HL-60/S4 treated with phorbol 12-myristate 13-acetate at 8.2 ng/mL for 4 days and 3 days (cell line): ENCODE measurements around the gene BIRC6.
"Not testable (repeated sequence)": the region's sequence is repeated elsewhere in the genome, so short reads cannot be mapped to it uniquely, and the experiment has no call there.

Source experiments
- in situ Hi-C: fragments of 300-500 bp; cut with MboI; formaldehyde crosslinking; loops from 2 replicates; pipeline ENCODE4 v1.15.0; 2022; ENCODE audit warnings: low sequenced_read_pairs

BIRC6 gene

GRCh38 chr2:32446369-32446768 is 89.5 kb downstream of the BIRC6 start:
- in situ Hi-C loops = no loop called here

DNA sequence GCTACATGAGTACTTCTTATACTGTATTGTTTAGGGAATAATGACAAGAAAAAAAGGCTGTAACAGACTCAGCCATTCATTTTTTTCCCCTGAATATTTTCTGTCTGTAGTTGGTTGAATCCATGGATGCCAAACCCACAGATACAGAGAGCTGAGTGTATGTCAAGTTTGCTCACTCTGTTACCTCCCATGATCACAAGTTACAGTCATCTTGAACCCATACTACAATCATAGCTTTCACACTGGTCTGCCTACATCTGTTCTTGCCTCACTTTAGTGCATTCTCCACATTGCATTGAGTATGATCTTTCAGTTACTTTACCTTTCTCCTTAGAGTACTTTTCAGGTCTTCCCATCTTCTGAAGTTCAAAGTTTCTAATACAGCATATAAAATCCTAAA is 94.0 kb downstream of the BIRC6 start:
- in situ Hi-C loops = no loop called here

DNA sequence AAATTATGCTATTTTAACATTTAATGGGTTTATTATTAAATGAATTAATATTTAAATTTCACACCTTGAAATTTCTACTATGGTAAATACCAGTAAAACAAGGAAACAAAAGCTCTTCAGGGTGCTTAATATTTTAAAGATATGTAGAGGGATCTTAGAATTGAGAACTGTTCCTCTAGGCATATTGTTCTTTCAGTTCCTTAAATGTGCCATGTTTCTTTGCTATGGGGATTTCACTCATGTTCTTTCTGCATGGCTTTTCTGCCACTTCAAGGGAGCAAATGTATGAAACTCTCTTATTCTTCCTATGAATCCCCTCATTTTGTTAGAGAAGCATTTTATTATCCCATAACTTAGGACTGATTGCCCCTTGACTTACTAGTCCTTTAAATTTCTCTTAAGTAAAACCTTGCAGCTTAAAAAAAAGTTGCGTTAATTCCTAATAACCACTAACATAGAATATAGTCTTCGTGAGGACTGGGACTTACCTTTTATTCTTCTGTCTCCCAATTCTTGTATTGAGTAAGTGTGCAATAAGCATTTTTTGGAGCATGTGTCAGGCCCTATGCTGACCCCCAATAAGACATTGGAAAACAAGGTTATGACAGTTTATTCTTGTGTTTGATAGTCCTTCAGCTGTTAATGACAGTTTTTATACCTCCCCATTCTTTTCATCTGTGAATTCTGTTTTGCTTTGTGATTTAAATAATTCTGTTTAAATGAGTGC is 95.7 kb downstream of the BIRC6 start:
- in situ Hi-C loops = no loop called here

GRCh38 chr2:32453242-32454062 is 96.6 kb downstream of the BIRC6 start:
- in situ Hi-C loops = no loop called here

DNA sequence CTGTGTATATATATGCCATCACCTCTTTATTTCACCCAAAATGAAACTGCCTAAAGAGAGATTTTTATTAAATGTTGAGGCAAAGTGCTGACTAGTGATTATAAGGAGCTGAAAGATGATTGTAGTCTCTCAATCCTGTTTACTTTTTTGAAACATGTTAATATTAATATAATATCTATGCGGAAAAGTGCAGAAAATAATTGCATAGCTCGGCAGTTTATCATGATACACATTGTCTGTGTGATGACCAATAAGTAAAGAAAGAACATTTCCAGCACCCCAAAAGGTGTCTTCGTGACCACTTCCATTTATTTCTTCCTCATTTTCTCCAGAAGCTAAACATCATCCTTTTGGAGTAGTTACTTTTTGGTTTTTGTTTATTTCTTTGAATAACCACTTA is 99.0 kb downstream of the BIRC6 start:
- in situ Hi-C loops = no loop called here

- in situ Hi-C loops = no loop called here
These were observed 100.0 kb downstream of the BIRC6 start for GRCh38 chr2:32456808-32457207.

- in situ Hi-C loops = no loop called here
These were observed 101.0 kb downstream of the BIRC6 start for GRCh38 chr2:32457814-32458213.

- in situ Hi-C loops = not testable (repeated sequence)
These were observed 104.0 kb downstream of the BIRC6 start for GRCh38 chr2:32460861-32461260.

- in situ Hi-C loops = no loop called here
These were observed 106.3 kb downstream of the BIRC6 start for GRCh38 chr2:32463110-32463509.

DNA sequence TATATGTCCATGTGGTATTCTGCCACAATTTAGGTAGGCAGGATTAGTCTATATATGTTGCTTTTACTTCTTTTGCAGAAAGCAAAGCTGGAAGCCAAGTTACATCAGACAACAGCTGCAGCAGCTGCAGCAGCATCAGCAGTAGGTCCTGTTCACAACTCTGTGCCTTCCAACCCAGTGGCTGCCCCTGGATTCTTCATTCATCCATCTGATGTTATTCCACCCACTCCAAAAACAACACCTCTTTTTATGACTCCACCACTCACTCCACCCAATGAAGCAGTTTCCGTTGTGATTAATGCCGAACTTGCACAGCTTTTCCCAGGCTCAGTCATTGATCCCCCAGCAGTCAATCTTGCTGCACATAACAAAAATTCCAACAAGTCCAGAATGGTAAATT is 107.6 kb downstream of the BIRC6 start:
- in situ Hi-C loops = no loop called here

GRCh38 chr2:32472605-32473004 is 115.8 kb downstream of the BIRC6 start:
- in situ Hi-C loops = no loop called here

GRCh38 chr2:32474381-32474780 is 117.6 kb downstream of the BIRC6 start:
- in situ Hi-C loops = no loop called here

GRCh38 chr2:32478889-32479620 is 122.2 kb downstream of the BIRC6 start:
- in situ Hi-C loops = no loop called here

- in situ Hi-C loops = no loop called here
These were observed 123.2 kb downstream of the BIRC6 start for GRCh38 chr2:32479993-32480392.

GRCh38 chr2:32482471-32482870 is 125.6 kb downstream of the BIRC6 start:
- in situ Hi-C loops = no loop called here

DNA sequence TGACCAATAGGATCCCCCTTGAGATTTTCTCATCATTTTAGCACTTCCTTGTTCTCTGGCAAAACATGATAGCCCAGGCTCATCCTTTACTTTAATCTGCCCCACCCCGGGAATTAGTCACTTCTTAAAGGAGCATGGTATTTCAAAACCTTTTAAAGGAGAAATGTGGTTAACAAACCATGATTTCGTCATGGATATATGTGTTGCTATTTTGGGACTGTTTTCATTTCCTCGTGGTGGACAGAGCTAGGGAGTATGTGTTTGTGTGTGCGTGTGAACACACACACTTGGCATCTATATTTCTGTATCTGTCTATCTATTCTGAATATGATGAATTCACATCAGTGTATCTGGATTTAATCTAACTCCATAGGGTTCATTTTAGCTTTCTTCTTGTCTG is 128.1 kb downstream of the BIRC6 start:
- in situ Hi-C loops = no loop called here

DNA sequence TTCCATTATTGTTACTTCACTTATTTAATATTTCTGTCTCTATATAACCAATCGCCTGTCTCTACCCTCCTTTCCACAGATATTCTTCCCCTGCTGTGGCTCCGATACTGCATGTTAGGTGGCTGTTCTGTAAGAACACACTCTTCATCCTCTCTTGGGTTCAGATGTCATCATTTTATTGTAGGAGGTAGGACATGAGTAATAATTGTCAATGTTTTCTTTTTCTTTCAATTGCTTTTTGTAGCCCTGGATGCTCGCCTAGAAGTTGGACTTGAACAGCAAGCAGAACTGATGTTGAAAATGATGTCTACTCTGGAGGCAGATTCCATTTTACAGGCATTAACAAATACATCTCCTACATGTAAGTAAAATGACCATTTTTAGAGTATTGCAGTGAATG is 128.6 kb downstream of the BIRC6 start:
- in situ Hi-C loops = no loop called here

- in situ Hi-C loops = no loop called here
These were observed 132.2 kb downstream of the BIRC6 start for GRCh38 chr2:32489061-32489460.

GRCh38 chr2:32491346-32491745 is 134.5 kb downstream of the BIRC6 start:
- in situ Hi-C loops = no loop called here

DNA sequence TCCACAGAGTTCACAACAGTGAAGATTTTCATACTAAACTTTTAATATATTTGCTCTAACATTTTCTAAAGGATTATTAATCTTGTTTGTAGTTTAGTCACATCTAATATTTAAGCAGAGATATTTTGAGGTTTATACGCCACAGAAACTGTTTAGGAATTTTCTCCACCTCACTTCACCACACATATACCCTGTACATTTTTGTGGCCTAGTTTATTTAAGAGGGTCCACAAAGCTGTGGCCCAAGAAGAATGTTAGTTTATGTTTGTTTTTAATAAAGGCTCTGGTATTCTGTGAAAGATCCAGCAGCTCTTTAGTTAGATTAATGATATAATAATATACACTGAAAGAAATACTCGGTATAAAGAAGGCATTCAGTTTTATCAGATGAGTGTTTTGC is 138.3 kb downstream of the BIRC6 start:
- in situ Hi-C loops = no loop called here

GRCh38 chr2:32496662-32497061 is 139.8 kb downstream of the BIRC6 start:
- in situ Hi-C loops = no loop called here

GRCh38 chr2:32498306-32498705 is 141.5 kb downstream of the BIRC6 start:
- in situ Hi-C loops = no loop called here
